GM18907 (cell line): ENCODE results near the gene EID2.

Experiments
- ATAC-seq: cut with Tn5 transposase; IDR thresholded peaks from one replicate; pipeline ENCODE4 v1.9.1; 2021; ENCODE audit warnings: mild to moderate bottlenecking, moderate library complexity; ENCODE audit not compliant: unreplicated experiment

Gene EID2

DNA sequence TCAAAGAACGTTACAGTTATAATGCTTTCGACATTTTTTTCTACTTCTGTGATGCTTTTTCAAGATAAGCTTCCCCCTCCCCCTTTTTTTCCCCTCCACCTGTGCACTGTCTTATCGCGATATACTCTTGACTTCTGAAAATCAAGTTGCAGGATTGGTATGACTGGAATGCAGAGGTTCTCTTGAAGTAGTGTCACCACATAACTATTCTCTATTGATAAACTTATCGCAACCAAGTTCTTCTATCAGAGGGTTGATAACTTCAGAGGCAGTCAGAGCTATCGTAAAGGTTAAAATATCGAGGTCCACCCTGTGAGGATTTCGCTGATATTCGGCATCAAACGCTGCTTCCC lies 820 bp downstream of the EID2 start:
- peak; percentile 10 for ATAC-seq

- no peak for ATAC-seq
These were observed 6.2 kb downstream of the EID2 start for GRCh38 chr19:39533791-39534190.

DNA sequence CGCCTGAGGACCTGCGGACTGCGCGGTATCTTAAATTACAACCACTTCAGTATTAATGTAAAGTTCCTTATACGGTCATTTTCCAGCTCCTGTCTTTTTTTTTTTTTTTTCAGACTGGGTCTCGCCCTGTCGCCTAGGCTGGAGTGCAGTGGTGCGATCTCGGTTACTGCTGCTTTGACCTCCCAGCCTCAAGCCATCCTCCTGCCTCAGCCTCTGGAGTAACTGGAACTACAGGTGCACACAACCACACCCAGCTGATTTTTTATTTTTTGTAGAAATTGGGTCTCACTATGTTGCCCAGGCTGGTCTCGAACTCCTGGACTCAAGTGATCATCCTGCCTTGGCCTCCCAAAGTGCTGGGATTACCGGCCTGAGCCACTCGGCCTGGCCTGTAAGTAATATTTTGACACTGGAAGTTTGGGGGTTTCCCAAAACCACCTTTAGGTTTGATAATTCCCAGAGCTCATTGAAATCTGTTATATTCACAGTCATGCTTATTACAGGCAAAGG lies 6.9 kb downstream of the EID2 start:
- ATAC-seq, result peak; percentile 21

GRCh38 chr19:39532233-39533002 lies 7.5 kb downstream of the EID2 start, which contains the start of gene EID2B:
Gene EID2B (minus strand): TSS chr19:39532852. CDS start chr19:39532802, 50 bp downstream.
- ATAC-seq, result peak; percentile 85

DNA sequence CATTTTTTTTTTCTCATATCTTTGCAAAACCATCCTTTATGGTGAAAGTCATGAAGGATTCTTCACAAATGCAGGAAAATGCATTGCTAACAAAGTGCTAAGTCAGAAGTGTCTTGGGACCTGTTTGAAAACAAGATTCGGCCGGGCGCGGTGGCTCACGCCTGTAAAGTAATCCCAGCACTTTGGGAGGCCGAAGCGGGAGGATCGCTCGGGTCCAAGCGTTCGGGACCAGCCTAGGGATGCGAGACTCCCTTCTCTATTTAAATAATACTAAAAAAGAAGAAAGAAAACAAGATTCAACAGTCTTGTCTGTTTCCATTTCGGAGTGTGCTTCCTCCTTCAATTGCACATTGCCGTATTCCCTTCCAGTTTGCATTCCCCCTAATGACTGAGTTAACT lies 8.1 kb downstream of the EID2 start:
- no peak for ATAC-seq

- ATAC-seq, result no peak
These were observed 14.8 kb downstream of the EID2 start for GRCh38 chr19:39525205-39525604.

DNA sequence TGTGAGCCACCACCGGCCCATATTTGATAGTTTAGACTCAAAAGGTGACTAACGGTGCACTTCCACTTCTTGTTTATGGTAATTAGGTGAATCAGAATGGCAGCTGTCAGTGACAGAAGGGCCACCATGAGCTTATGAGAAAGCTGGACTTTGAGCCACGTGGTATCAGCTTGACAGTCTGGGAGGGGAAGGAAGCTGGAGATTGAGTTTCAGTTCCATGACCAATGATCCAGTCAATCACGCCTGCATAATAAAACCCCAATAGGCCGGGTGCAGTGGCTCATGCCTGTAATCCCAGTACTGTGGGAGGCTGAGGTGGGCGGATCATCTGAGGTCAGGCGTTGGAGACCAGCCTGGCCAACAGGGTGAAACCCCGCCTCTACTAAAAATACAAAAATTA lies 15.5 kb downstream of the EID2 start:
- ATAC-seq, result no peak

- no peak for ATAC-seq
These were observed 19.1 kb downstream of the EID2 start for GRCh38 chr19:39520541-39521484.

DNA sequence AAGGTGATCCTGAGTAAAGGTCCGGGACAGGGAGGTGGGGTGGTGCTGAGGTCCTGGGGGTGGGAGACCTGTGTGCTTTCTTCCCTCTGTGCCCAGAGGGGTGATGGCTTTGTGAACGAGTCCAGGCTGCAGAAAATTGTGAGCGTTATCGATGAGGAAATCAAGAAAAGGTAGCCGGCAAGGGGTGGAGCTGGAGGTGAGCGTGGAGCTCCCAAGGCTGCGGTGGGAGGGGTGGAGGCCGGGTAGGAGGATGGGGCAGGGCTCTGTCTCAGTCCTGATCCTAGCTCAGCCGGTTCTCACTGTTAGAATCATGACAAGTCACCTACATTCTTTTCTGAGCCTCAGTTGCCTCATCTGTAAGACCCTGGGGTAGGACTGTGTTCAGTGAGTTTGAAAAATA lies 21.0 kb downstream of the EID2 start:
- no peak for ATAC-seq

GRCh38 chr19:39518458-39518857 lies 21.5 kb downstream of the EID2 start:
- no peak for ATAC-seq

GRCh38 chr19:39517432-39517831 lies 22.5 kb downstream of the EID2 start:
- ATAC-seq, result no peak

DNA sequence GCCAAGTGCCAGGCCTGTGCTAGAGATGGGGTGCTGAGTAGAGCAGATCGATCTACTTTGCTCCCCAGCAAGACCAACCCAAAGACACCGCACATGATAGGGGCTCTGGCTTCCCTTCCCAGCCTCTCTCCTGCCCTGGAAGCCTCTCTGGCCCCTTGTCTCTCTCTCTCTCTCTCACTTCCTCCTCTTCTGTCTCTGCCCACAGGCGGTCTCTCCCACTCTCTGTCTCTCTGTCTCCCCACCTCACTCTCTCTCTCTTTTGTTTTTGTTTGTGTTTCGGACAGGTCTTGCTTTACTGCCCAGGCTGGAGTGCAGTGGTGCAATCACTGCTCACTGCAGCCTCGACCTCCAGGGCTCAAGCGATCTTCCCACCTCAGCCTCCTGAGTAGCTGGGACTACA lies 23.7 kb downstream of the EID2 start:
- ATAC-seq, result no peak

GRCh38 chr19:39515551-39516191 lies 24.3 kb downstream of the EID2 start:
- no peak for ATAC-seq

- ATAC-seq, result no peak
These were observed 25.0 kb downstream of the EID2 start, which contains the start of gene SELENOV for GRCh38 chr19:39514840-39515550. Gene SELENOV (plus strand): TSS chr19:39515139. CDS start chr19:39515213, 74 bp downstream.

GRCh38 chr19:39512988-39513387 lies 27.0 kb downstream of the EID2 start:
- ATAC-seq, result no peak

GRCh38 chr19:39509233-39509632 lies 30.7 kb downstream of the EID2 start:
- ATAC-seq, result no peak

- ATAC-seq, result no peak
These were observed 31.3 kb downstream of the EID2 start for GRCh38 chr19:39508629-39509028.

GRCh38 chr19:39507715-39508364 lies 32.1 kb downstream of the EID2 start:
- no peak for ATAC-seq

DNA sequence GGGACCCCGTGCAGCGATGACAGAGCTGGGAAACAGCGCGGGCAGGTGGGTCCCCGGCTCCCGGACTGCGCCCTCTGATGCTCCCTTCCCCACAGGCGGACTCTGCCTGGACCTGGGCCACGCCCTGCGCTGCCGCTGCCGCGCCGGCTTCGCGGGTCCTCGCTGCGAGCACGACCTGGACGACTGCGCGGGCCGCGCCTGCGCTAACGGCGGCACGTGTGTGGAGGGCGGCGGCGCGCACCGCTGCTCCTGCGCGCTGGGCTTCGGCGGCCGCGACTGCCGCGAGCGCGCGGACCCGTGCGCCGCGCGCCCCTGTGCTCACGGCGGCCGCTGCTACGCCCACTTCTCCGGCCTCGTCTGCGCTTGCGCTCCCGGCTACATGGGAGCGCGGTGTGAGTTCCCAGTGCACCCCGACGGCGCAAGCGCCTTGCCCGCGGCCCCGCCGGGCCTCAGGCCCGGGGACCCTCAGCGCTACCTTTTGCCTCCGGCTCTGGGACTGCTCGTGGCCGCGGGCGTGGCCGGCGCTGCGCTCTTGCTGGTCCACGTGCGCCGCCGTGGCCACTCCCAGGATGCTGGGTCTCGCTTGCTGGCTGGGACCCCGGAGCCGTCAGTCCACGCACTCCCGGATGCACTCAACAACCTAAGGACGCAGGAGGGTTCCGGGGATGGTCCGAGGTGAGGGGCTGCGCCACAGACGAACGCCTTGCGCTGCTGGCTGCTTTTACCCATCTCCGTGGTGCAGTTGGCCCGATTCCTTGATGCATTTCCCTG lies 32.8 kb downstream of the EID2 start:
- peak; percentile 50 for ATAC-seq
